Esophagus muscularis mucosa (tissue), 4 donors: ENCODE results near the gene ST8SIA5. TPM values are rescaled to one million over a fixed set of nuclear protein-coding genes. Genes with fewer than 3 reads are reported as not detected.

ENCODE experiments used
- DNase-seq: peaks from one replicate; pipeline ENCODE4 v3.0.0-alpha.2; 2017; ENCODE audit errors: extremely low spot score
- H3K27ac ChIP-seq, 4 donors: fragments of 200-600 bp; sonication (generic); replicated peaks in 1 of 4; 1 replicate in 3 of 4; 2 replicates in 1 of 4; pipeline ENCODE4 v1.5.1; 2016 to 2019; ENCODE audit warnings: mild to moderate bottlenecking in 1 of 4
- H3K27me3 ChIP-seq, 4 donors: fragments of 200-600 bp; sonication (generic); one replicate each; pipeline versions ENCODE4 v1.5.1 to v1.6.0; 2016 to 2019
- H3K36me3 ChIP-seq, 4 donors: fragments of 200-600 bp; sonication (generic); one replicate each; pipeline ENCODE4 v1.5.1; 2016 to 2019
- H3K4me1 ChIP-seq, 4 donors: fragments of 200-600 bp; sonication (generic); one replicate each; pipeline ENCODE4 v1.5.1; 2016 to 2019
- H3K4me3 ChIP-seq, 4 donors: fragments of 200-600 bp; sonication (generic); 1 replicate in 2 of 4; 2 replicates in 2 of 4; pipeline ENCODE4 v1.5.1; 2016 to 2019; ENCODE audit warnings: mild to moderate bottlenecking in 4 of 4, moderate library complexity in 1 of 4
- H3K9me3 ChIP-seq, 4 donors: fragments of 200-600 bp; sonication (generic); 1 replicate in 3 of 4; 2 replicates in 1 of 4; pipeline ENCODE4 v1.5.1; 2016 to 2019
- EP300 ChIP-seq: sonication (generic); formaldehyde crosslinking; IDR thresholded peaks from one replicate; pipeline ENCODE4 v1.6.1; 2017; ENCODE audit warnings: antibody characterized with exemption
- POLR2A ChIP-seq: fragments of 450-650 bp; IDR thresholded peaks from one replicate; pipeline ENCODE4 v1.6.1; 2017; ENCODE audit warnings: antibody characterized with exemption, moderate library complexity, mild to moderate bottlenecking, low read depth
- POLR2AphosphoS5 ChIP-seq, 2 donors: sonication (generic); formaldehyde crosslinking; IDR thresholded peaks; one replicate each; pipeline ENCODE4 v1.6.1; 2017; ENCODE audit warnings: antibody characterized with exemption in 2 of 2
- WGBS: methylation state at CpG from one replicate; pipeline ENCODE4 v1.1.5; 2018; 5-methylcytosine and 5-hydroxymethylcytosine counted together
- intact Hi-C: fragments of 100-400 bp; cut with DNase I; formaldehyde crosslinking; loops from one replicate; pipeline ENCODE4 v1.15.1; 2023
- total RNA-seq, 4 donors: library from RNA; depleted of rRNA; stranded (reverse); fragments of >200 nt; gene quantifications; one replicate each; pipeline versions ENCODE4 v1.1.0 to v1.2.1, GENCODE V29; 2016
- TF ChIP-seq, protein P1 (sequence below), 3 experiments: fragments of 200-600 bp in 2 of 3; fragments of 450-650 bp in 1 of 3; sonication (generic) in 2 of 3; IDR thresholded peaks; one replicate each; pipeline ENCODE4 v1.5.1; 2017 to 2019; ENCODE audit warnings: antibody characterized with exemption in 3 of 3, mild to moderate bottlenecking in 2 of 3, moderate library complexity in 1 of 3

ST8SIA5 gene
- total RNA-seq, 4 donors from 2014 or later = 0.06 to 0.26 TPM; not detected in 2

DNA sequence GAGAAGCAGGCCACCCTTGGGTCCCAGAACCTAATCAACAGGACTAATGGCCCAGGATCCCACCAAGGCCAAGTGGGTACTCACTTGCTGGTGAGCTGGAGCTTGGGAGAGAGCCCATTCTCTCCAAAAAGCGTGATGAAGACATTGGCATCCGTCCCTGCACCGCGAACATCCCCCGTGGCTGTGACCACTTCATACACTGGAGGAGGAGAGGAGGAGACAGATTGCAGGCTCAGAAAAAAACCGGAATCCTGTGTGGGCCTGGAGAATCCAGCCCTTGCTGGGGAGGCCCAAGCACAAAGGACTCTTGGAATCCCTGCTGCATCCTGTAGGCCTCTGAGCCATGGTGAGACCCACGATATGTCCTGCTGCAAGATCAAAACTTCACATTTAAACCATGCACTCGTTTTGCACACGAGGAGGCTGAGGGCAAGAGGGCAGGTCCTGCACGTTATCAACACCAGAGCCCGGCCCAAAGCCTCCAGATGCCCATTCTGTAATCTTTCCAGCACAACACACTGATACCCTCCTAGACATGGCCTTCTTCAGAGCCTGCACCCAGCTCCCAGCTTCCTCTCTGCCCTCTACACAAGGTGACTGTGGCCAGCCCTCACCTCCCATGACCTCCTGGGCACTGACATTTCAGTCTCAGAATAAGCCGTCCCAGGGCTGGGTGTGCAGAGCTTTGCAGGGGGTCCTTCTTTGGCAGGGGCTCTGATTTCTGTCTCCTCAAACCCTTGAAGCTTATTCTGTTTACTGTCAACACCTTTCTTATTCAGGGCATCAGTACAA is 107.6 kb downstream of the ST8SIA5 start:
- 82% methylated on average over 9 of the region's 12 CpGs for WGBS
- no peak overlapping the region for H3K4me3 ChIP-seq
- no peak overlapping the region for H3K27ac ChIP-seq
- no peak for TF ChIP-seq POLR2AphosphoS5 (IDR thresholded peaks at IDR 0.05)
- TF ChIP-seq POLR2A = no peak
- TF ChIP-seq EP300 = no peak
- TF ChIP-seq, protein P1, sequence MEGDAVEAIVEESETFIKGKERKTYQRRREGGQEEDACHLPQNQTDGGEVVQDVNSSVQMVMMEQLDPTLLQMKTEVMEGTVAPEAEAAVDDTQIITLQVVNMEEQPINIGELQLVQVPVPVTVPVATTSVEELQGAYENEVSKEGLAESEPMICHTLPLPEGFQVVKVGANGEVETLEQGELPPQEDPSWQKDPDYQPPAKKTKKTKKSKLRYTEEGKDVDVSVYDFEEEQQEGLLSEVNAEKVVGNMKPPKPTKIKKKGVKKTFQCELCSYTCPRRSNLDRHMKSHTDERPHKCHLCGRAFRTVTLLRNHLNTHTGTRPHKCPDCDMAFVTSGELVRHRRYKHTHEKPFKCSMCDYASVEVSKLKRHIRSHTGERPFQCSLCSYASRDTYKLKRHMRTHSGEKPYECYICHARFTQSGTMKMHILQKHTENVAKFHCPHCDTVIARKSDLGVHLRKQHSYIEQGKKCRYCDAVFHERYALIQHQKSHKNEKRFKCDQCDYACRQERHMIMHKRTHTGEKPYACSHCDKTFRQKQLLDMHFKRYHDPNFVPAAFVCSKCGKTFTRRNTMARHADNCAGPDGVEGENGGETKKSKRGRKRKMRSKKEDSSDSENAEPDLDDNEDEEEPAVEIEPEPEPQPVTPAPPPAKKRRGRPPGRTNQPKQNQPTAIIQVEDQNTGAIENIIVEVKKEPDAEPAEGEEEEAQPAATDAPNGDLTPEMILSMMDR (IDR thresholded peaks at IDR 0.05) = no peak
- H3K9me3 ChIP-seq = no peaks in the 10 kb centered on the region
- no peak for DNase-seq
- H3K36me3 ChIP-seq = no peaks in the 10 kb centered on the region
- H3K4me1 ChIP-seq = no peaks in the 10 kb centered on the region
- H3K27me3 ChIP-seq = no peaks in the 10 kb centered on the region
- intact Hi-C loops = no loop called here

DNA sequence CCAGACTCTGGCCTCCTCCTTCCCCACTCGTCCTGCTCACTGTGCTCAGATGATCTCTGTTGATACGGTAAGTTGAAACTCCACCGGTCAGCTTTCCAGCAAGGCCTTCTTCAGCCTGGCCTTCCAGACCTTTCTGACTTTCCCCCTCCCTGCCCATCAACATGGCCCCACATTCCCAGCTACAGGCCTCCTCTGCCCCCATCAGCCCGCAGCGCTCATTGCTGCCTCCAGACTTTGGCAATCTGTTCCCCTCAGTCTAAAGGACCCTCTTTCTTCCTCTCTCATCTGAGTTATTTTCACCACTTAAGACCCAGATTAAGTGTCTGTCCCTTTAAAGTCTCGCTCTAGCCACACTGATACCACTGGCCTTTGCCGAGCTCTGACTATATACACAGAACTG is 110.4 kb downstream of the ST8SIA5 start:
- TF ChIP-seq EP300 (no peak), POLR2A (no peak), POLR2AphosphoS5 (IDR thresholded peaks at IDR 0.05) (no peak)
- TF ChIP-seq, protein P1 (IDR thresholded peaks at IDR 0.05) = no peak
- no peaks in the 10 kb centered on the region for H3K4me1 ChIP-seq
- intact Hi-C loops = no loop called here
- H3K4me3 ChIP-seq = no peak overlapping the region
- no peaks in the 10 kb centered on the region for H3K36me3 ChIP-seq
- 82% methylated on average over 7 of the region's 7 CpGs for WGBS
- no peaks in the 10 kb centered on the region for H3K27me3 ChIP-seq
- no peak overlapping the region for H3K27ac ChIP-seq
- no peaks in the 10 kb centered on the region for H3K9me3 ChIP-seq
- DNase-seq = no peak

DNA sequence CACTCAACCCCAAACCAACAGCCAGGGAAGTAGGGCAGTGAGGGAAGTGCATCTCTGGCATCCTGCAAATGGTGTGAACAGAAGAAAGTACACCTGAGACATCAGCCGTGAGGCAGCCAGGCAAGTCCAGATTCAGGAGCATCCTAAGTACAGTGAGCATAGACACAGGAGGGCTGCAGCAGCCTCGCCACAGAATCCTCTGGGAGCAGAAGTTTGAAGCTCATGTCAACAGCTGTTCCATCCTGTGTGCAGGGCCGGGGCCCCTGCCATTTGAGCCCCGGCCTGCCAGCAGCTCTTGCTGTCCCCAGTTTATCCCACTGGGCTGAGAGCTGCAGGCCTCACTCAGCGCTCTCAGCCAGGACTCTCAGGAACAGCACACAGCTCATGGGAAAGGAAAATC is 114.3 kb downstream of the ST8SIA5 start:
- Histone ChIP-seq H3K4me1 (no peaks in the 10 kb centered on the region), H3K9me3 (no peaks in the 10 kb centered on the region), H3K27me3 (no peaks in the 10 kb centered on the region), H3K4me3 (no peak overlapping the region), H3K36me3 (no peaks in the 10 kb centered on the region), H3K27ac (no peak overlapping the region)
- 75% methylated on average over 4 of the region's 5 CpGs for WGBS
- no peak for DNase-seq
- intact Hi-C loops = no loop called here
- TF ChIP-seq POLR2A (no peak), EP300 (no peak)

DNA sequence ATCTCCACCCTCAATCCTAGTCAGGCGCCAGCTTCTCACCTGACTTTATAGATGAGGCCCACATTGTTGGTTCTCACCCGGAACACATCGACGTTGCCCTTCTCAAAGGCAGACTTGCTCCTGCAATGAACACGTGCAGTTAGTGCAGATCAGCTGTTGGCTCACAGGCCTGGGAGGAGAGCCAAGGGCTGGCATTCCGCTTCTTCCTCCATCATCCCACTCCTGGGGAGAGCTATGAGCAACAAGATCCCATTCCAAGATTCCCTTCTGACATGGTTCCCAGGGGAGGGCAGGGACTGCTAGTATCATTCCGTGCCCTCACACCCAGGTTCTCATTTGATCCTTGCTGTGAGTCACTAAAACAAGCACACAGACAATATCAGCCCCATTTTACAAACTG is 114.9 kb downstream of the ST8SIA5 start:
- Histone ChIP-seq H3K27me3 (no peaks in the 10 kb centered on the region), H3K4me3 (no peak overlapping the region), H3K9me3 (no peaks in the 10 kb centered on the region), H3K36me3 (no peaks in the 10 kb centered on the region), H3K4me1 (no peaks in the 10 kb centered on the region), H3K27ac (no peak overlapping the region)
- intact Hi-C loops = no loop called here
- TF ChIP-seq POLR2AphosphoS5 (IDR thresholded peaks at IDR 0.05) = no peak
- TF ChIP-seq POLR2A = no peak
- no peak for TF ChIP-seq EP300
- TF ChIP-seq, protein P1 (IDR thresholded peaks at IDR 0.05) = no peak
- no peak for DNase-seq
- 80% methylated on average over 7 of the region's 7 CpGs for WGBS

DNA sequence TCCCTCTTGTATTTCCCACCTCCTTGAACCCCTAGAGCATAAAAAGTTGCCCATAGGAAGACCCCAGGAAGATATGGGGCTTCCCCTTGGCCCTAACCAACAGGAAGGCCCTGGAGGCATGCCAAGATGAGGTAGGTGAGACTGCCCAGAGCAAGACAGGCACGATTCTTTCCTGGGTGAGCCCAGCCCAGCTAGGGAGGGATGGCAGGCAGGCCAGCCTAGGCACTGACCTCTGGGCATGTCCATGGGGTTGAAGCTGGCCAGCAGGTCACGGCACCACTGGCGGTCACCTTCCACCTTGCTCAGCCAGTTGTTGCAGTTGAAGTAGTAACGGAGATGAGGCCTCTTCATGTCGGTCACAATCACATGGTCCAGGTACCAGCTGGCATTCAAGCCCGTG is 117.5 kb downstream of the ST8SIA5 start:
- Histone ChIP-seq H3K9me3 (no peaks in the 10 kb centered on the region), H3K4me1 (no peaks in the 10 kb centered on the region), H3K4me3 (no peak overlapping the region), H3K36me3 (no peaks in the 10 kb centered on the region), H3K27me3 (no peaks in the 10 kb centered on the region), H3K27ac (no peak overlapping the region)
- intact Hi-C loops = no loop called here
- TF ChIP-seq POLR2AphosphoS5 (IDR thresholded peaks at IDR 0.05) = no peak
- no peak for TF ChIP-seq EP300
- no peak for DNase-seq
- WGBS = 50% methylated on average over 1 of the region's 6 CpGs
